HPDE6-E6E7 (cell line): ENCODE data around the gene SAMSN1.
"Not testable (repeated sequence)": the region's sequence is repeated elsewhere in the genome, so short reads cannot be mapped to it uniquely, and the experiment has no call there.

Source experiments
- DNase-seq: peaks from one replicate; pipeline ENCODE4 v3.0.0; 2011; ENCODE audit warnings: missing footprints; ENCODE audit errors: extremely low spot score

Gene SAMSN1

DNA sequence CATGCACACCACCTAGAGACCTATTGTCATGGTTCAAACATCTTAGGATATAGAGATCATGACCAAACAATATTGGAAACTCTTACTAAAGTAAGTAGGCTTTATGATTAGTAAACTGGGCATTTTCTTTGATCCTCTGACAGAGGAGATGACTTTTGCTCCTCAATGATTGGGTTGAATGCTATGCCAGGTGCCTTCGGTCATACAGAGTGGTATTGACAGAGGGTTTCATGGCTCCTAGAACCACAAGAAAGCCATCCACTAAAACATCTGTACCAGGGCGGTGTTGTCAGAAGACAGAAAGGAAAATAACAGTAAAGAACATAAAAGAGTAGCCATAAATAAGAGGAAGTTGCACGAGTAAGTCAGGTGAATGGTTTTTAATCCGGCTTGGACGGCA is 20.8 kb upstream of the SAMSN1 start:
- DNase-seq: no peak

DNA sequence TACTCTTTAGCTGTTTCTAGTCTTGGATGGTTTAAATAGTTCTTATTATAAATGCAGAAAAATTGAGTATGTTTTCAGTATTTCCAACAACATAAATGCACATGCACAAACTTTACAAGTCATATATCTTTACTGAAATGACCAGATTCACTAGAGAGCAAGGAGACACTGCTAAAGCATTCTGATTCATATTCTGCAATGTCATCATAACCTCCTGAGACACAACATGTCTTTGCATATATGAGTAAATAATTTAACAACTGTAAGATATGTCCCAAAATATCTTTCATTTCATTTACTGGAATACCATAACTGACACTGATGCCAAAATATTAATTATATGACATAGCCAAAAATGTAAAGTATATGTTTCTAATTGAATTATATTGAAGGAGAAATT is 16.8 kb upstream of the SAMSN1 start:
- no peak for DNase-seq

DNA sequence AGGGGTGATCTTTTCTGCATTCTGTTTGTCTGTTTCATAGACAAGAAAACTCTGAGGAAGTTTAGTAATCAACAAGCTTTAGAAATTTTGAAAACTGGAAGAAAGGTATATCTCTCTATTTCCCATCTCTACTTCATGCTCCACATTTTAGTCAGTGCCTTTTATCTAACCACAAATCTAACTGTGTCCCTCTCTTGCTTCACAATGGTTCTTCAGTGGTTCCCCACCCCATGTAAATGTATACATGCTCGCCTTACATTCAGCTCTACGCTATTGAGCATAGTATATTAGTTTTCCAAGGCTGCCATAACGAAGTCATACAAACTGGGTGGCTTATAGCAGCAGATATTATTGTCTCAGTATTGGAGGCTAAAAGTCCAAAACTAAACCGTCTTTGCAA is 14.4 kb upstream of the SAMSN1 start:
- no peak for DNase-seq

DNA sequence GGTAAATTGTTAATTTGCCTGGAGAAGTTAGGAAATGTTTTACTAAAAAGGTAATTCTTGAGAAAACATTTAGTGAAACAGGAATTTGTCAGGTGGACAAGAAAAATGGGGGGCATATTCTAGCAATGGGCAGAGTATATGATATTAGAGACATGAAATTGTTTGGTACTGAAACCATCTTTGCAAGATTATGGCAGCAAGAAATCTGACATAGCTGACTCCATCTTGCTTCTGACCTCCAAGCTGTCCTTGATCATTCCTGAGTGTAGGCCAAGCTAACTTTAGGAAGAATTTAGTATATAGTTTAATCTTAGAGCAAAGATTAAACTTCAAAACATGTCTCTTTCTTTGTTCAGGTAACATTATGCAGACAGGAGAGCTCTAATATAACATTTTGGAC is 14.0 kb upstream of the SAMSN1 start:
- DNase-seq: no peak

DNA sequence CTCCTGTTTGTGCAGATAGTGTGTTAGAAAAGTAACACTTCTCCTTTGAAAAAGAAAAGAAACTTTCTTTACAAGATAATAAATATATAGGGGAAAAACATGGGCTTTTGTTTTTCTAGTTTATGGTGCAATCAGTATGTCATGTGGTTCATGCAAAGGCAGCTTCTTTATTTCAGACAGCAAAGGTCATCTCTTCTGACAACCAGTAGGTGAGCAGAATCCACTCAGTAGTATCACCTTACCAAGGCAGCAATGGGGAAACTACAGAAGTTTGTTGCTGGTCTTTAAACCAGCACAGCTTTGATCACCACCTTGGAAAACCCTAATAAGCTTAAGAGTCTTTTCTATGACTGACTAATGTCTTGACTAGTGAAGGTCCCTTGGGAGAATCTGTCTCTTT is 13.0 kb upstream of the SAMSN1 start:
- DNase-seq: no peak

DNA sequence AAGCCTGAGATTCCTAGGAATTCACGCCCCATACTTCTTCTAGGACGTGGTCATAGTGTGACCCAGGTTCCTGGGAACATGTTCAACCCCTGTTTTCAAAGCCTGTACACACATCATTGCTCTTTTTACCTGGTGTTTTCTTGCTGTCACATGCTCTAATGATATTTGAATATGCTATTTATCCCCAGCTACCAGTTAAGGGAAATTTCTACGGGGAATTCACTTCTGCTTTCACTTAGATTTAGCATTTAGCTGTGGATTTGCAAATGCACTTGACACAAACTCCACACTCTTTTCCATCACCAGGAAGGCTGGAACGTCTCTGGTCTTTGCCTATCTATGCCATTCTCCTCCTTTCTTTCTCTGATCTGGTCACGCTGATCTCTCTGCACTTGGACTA is 11.3 kb upstream of the SAMSN1 start:
- DNase-seq: no peak

DNA sequence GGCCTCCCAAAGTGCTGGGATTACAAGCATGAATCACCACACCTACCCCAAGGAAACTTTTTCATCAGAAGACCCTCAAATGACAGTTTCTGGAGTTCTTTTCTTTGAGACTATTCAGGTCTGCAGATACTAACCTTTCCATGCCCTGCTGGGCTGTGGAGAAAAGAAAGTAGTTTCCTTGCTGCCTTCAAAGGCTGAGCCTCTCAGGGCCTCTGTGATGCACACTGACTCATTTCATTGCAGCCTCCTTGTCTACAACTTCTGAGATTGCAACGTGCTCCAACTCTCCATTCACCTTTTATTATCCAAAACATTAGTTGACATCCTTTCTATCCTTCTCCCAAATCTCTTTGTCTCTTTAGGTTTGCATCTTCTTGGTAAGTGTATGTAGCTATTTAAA is 8.8 kb upstream of the SAMSN1 start:
- DNase-seq: peak; percentile 17

DNA sequence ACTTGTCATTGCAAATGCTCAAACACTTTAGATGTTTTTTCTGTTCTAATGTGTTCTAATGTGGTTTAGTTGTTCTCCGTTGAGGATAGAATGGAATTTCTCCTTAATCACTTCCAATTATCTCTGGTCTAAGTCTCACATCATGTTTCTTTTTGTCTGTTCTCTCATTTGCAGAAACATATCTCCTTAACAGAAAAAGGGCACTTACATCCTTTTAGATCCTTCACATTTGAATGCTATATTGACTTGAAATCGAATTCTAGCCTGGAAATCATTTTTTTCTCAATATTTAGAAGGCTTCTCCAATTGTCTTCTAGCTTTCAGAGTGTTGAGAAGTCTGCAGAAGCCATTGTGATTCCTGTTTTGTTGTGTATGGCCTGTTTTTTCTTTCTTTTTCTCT is 7.3 kb upstream of the SAMSN1 start:
- no peak for DNase-seq

DNA sequence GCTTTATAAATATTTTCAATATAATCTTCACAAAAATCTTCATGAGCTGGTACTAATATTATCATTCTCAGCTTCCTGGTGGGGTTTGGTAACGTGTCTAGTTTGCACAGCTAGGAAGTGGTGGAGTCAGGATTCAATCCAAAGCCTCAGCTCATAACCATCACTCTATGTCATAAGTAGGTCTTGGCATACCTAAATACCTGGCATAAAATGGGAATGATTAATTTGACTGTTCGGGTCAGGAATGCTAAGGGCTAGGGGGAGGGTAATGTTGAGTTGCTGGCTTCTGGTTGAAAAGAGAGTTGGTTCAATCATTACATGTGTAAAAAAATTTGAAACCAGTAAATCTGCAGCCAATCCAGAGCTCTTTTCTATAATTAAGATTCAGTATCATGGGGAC is 5.6 kb upstream of the SAMSN1 start:
- no peak for DNase-seq

DNA sequence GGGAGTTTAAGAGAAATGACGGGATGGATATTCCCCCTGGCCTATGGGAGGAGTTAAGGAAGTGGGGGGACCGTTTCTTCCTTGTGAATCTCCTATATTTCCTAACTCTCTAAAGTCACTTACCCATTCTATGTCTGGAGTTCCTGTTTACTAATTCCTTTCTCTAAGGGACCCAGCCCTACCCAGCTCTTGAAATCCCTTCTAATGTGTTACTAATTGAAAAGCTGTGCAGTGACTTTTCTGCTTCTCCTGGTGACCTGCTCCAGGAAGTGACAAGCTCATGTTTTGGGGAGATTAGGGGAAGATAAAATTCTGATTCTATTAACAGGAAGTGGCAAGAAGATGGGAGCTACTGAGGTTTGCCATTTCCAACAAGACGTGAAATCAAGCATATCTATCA is 4.0 kb upstream of the SAMSN1 start:
- no peak for DNase-seq

DNA sequence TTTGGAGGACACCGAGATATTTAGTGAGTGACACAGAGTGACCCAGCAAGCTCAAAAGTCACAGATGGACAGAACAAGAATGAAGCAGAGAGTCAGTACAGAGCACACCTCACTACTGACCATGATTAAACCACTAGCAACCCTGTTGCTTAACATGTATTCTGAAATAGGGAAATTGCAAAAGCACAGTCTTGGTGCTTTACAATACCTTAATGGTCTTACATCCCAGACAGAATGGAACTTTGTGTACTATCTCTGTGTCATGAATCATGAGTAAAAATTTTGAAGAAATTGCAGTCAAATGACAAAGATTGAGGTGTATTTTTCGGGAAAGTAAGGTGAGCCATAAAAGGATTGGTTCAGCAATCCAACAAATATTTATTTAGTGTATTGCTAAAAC is 2.7 kb upstream of the SAMSN1 start:
- DNase-seq: no peak

DNA sequence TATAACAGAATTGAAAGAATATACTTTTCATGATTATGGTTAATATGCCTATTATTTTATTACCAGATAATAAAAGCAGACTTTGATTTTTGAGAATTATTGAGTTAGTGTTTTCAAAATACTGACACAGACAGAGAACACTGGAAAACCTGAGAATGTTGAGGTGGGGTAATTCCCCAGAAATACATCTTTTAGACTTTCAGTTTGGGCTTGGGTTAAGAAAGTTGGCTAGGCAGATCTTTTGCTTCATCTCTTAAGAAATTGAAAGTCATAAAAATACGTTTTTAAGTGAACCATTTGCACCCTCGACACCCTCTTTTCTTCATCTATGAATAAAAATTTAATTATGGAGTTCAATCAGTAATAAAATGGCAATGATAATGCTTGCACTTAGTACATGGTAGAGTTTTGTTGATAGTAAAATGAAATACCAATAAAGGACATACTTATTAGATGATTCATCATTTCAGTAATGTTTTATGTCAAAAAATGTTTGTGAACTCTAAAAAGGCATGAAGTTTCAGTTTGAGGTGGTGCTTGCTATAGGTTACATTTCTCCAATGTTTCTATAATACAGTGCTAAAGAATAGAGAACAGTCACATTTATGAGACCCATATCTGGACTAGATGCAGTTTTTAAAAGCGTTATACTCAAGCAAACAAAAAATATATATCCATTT is 1.9 kb upstream of the SAMSN1 start:
- no peak for DNase-seq

DNA sequence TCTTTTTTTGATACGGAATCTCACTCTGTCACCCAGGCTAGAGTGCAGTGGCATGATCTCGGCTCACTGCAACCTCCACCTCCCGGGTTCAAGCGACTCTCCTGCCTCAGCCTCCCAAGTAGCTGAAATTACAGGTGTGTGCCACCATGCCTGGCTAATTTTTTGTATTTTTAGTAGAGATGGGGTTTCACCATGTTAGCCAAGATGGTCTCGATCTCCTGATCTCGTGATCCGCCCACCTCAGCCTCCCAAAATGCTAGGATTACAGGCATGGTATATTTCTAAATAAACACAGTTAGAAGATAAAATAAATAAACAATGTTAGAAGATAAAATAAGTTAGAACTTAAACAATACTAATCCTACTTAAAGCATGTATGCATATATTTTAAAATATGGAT is 604 bp upstream of the SAMSN1 start:
- not testable (repeated sequence) for DNase-seq

DNA sequence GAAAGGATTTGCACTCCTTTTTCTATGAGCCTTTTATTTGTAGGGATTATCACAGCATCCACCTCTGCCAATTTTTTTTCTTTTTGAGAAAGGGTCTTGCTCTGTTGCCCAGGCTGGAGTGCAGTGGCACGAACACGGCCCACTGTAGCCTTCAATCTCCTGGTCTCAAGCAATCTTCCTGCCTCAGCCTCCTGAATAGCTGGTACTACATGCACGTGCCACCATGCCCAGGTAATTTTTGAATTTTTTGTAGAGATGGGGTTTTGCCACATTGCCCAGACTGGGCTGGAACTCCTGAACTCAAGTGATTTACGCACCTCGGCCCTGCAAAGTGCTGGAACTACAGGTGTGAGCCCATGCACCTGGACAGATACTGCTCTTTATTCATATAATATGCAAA is 2.1 kb downstream of the SAMSN1 start:
- no peak for DNase-seq

DNA sequence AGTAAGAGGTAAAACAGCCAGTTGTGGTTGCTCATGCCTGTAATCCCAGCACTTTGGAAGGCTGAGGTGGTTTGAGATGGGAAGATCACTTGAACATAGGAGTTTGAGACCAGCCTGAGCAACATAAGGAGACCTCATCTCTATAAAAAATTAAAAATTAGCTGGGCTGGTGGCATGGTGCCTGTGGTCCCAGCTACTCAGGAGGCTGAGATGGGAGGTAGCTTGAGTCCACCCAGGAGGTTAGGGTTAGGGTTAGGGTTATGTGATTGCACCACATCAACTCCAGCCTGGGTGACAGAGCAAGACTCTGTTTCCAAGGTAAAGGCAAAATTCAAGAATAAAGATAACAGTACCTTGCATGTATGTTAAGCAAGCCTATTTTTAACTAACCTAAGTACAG is 3.5 kb downstream of the SAMSN1 start:
- no peak for DNase-seq

DNA sequence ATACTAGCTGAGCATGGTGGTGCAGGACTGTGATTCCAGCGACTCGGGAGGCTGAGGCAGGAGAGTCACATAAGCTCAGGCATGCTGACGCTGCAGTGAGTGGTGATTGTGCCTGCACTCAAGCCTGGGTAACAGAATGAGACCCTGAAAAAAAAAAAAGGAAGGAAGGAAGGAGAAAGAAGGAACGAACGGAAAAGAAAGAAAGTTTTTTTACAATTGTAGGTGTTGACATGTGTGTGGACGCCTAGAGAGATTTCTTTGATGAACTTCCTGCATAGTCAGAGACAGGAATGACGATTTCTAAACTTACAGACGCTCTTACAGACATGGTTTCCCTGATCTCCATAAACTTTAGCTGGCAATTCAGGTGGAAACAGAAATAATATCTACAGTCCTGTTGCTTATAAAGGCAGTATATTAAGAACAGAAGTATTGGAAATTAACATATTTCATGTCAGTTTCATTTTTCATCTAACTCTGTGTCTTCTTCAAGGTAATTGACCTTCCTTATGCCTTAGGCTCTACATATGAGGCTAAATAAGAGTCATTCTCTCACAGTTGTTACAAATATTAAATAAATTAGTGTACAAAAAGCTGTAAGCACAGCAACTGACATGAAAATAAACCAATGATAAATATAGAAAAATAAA is 4.1 kb downstream of the SAMSN1 start:
- DNase-seq: no peak

DNA sequence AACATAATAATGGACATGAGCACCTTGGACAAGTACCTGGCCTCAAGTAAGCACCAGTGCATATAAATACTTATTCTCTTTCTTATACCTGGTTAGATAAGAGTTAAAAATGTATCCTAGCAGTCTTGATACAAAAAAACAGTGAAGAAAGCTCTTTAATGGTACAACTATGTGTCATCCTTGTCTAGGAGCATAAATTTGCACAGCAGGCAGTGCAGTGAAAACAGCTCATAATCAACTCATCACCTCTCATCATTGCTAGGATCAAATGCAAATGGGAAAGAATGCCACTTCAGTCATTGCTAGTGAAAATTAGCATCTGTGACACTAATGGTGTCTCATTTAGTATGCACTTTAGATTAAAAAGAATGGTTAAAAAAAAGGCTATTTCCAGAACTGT is 7.6 kb downstream of the SAMSN1 start:
- no peak for DNase-seq

DNA sequence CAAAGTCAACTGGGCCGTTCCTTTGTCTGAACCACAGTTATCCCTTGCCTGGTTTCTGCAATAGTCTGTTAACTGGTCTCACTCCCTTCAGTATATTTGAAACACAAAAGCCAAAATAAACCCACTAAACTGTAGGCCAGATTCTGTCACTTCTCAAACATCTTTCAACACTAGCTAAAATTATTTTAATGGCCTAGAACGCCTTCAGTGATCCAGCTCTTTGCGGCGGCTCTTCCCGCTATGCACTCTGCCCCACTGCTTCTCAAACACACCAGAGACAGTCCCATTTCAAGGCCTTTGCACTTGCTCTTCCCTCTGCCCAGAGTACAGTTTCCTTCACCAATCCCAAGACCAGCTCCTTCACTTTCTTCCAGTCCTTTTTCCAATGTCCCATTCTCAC is 9.2 kb downstream of the SAMSN1 start:
- DNase-seq: no peak

DNA sequence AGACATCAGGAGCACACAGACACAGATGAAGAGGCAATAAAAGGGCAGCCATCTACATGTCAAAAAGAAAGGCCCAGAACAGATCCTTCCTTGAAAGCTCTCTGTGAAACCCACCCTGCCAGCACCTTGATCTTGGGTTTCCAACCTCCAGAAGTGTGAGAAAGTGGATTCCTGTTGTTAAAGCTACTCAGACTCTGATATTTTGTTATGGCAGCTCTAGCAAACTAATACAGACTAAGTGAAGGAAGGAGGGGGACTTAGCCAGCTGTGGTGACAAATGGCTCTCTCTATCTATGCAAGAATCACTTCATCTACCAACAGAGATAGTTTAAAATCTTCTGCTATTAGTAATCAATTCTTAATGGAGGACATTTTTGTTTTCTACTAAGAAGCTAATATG is 10.4 kb downstream of the SAMSN1 start:
- no peak for DNase-seq

DNA sequence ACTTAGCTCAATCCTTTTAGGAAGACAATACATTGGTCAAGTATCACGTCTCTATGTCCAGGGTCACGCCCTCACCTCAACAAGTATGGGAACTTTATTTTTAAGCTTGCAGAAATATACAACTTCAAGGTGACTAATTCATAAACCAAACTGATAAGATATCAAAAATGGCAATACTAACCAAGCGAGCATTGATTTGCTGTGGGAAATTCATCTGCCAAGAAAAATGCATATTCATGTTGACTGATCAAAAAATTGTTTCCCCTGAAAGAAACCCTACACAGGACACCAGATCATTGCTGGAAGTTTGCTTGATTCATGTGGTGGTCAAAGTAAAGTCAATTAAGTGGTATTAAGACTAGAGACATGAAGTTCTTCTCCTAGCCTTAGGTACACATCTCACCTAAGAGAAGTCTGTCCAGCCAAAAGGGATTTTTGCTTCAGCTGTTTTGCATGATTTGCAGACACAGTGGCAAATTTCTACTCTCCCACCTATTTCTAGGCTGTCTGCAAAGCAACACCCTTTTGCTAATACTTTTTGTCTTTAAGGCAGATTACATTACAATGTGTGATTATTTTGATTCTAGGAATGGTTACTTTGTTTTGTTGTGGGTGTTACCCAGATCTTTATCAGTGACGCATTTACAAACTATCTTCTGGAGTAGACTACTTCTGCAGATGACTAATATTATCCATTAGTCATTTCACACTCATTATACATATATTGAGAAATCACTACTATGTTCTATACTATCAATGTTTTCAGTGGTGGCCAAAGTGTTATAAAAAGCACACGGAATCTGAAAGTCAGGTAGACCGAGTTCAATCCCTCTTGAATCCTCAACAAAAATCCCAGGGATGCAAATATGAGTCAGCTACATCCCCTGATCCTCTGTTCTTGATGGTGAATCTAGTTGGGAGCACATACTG is 12.4 kb downstream of the SAMSN1 start:
- peak; percentile 56 for DNase-seq

DNA sequence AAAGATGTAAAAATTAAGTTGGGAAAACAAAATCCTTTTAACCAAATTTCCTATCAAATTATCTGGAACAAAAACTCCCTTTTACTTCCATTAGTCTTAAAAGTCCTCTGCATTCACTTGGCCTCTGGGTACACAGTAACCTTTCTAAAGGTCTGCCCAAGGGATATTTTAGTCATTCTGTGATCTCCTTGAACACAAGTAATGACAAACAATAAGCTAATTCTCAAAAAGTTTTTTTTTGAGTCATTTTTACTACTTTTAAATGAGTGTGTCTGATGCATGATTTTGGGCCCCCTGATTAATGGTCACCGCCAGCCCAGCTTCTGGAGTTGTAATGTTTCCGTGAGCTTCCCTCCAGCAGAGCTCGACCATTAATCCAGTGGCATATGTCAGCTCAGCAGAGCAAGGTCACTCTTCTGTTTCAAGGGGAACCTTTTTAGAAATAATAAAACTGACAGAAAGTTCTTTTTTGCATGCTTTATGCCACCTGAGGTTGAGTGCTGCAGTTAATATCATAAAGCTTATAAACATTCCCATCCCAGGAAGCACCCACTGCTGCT is 14.3 kb downstream of the SAMSN1 start:
- DNase-seq: no peak

DNA sequence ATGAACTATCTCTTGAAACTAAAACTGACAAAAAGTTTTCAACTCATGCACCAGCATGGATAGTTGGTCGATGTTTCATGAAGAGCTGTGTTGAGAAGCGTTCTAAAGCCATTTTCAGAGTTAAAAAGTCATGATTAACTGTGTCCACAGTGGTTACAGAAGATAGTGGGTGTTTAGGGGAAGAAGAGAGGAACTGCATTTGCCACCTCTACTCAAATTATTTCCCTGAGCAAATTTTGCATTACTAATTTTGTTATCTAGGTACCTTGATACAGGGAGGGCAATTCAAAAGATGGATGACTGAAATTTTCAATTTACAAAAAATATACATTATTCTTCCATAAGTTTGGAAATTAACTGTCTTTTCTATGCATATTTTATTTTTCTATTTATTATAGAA is 15.5 kb downstream of the SAMSN1 start:
- DNase-seq: no peak

DNA sequence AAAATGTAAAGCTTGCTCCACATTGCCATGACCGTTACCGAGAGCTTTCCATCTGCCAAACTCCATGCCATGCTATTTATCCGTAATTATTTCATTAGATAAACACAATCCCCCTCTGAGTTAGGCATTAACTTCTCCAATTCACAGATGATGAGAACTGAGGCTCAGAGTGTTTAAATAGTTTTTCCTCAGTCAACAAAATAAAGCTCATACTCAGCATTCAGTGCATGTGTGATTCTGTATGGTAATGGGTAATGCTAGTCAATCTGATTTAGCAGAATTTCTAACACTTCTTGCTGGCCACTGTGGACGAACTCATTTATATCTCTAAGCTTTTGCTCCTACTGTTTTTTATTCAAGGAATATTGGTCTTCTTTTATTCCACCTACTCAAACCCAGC is 17.3 kb downstream of the SAMSN1 start:
- no peak for DNase-seq
